GM21576 (cell line): Measurements from ENCODE around the gene DBR1.

ENCODE experiments used
- ATAC-seq: cut with Tn5 transposase; IDR thresholded peaks from one replicate; pipeline ENCODE4 v1.9.1; 2021; ENCODE audit warnings: mild to moderate bottlenecking, moderate library complexity; ENCODE audit not compliant: unreplicated experiment

Gene DBR1

GRCh38 chr3:138174421-138175131 is at the start of gene DBR1:
Gene DBR1, minus strand, starts transcription at chr3:138174921. Its CDS starts 126 bp downstream, at chr3:138174795.
- peak; percentile 93 for ATAC-seq

DNA sequence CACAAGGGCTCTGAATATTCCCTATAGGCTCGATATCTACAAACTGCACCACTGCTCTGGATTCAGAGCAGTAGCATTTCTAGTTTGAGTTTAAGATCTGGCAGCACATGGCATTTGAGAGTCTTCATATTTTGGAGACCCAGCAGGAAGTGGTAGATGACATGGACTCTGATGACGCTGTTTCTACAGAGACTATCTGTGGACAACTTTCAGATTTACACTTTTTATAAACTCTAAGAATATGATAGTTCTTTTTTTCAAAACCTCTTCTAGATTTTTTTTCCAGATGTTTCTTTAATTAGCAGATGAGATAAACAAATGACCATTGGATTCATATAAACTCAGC is 48.2 kb upstream of the DBR1 start:
- no peak for ATAC-seq

DNA sequence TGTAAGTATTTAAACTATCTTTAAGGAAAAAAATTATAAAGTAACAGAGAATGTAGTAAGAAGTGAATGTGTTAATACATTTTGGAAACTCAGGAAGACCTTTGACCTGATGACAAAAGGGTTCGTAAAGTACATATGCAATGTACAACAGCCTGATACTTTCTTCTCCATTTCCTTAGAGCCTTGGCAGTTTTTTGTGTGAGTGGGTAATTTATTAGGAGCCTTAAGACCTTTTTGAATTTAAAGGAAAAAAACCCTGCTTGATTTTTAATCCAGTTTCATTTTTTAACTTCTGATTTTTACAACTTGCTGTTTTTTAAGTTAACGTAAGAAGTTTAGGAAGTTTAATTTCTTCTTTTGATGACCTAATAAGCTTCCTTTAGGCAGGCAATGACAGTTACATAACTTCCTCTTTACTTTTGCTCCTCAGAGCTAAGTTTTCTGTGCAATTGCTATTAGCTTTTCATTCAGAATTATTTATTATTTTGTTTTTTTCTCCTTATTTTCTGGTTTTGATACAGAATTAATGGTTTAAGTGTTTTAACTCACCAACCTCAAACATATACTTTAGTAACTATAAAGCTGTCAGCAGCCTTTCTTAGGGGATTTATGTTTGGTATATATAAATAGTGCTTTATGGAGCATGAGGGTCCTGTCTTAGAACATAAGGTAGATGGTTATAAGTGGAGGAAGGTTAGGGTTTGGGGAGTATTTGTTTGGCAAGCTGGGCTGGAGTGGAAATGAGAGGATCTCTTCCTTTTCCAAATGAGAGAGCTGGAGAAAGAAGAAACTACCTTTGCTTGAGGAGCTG is 47.6 kb upstream of the DBR1 start:
- ATAC-seq = no peak

GRCh38 chr3:138220788-138221187 is 46.1 kb upstream of the DBR1 start:
- ATAC-seq = no peak

DNA sequence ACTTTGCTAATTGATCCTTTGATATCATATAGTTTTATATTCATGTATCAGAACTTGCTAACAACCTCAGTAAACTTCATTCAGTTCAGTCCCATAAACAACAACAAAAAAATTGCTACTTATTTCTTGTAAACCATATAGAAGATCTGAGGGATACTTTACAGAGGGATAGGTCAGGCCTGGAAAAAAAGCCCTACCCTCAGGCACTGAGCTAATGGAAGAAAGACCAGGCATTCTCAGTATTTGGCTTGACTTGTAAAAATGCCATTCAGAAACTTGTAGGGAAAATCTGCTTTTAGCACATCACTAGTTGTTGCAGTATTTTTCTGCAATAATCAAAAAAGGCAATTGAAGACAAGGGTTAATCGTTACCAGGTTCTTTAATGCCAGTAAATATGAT is 45.5 kb upstream of the DBR1 start:
- no peak for ATAC-seq

- ATAC-seq = no peak
Observed at GRCh38 chr3:138219255-138219654, 44.5 kb upstream of the DBR1 start.

- no peak for ATAC-seq
Observed at GRCh38 chr3:138213398-138214085, 38.8 kb upstream of the DBR1 start.

- no peak for ATAC-seq
Observed at GRCh38 chr3:138210528-138210927, 35.8 kb upstream of the DBR1 start.

- ATAC-seq = no peak
Observed at GRCh38 chr3:138206196-138206595, 31.5 kb upstream of the DBR1 start.

- no peak for ATAC-seq
Observed at GRCh38 chr3:138205527-138205926, 30.8 kb upstream of the DBR1 start.

GRCh38 chr3:138203938-138204337 is 29.2 kb upstream of the DBR1 start:
- no peak for ATAC-seq

DNA sequence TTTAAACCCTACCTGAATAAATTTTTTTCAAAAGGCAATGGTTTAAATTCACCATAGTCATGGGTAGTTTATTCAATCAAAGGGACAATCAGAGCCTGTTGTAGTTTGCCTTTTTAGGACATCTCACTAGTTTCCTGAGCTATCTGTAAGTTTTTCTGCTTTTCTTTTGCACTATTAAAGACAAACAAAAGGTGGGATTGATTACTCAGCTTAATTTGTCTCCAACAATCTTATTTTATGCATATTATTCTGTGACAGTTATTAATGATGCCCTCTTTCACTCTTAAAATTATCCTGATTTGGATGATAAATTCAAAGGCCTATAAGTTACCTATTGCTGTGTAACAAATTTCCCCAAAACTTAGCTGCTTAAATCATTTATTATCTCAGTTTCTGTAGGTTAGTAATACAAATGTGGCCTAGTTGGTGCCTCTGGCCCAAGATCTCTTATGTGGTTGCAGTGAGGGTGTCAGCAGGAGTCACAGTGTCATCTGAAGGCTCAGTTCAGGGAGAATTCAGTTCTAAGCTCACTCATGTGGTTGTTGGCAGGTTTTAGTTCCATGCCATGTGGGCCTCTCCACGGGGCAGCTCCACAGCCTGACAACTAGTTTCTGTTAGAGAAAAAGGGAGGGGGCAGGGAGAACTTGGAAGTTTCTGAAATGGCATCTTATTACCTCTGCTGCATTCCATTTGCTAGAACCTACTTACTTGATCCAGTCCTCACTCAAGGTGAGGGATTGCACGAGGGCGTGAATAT is 28.4 kb upstream of the DBR1 start:
- no peak for ATAC-seq

- no peak for ATAC-seq
Observed at GRCh38 chr3:138200424-138200823, 25.7 kb upstream of the DBR1 start.

DNA sequence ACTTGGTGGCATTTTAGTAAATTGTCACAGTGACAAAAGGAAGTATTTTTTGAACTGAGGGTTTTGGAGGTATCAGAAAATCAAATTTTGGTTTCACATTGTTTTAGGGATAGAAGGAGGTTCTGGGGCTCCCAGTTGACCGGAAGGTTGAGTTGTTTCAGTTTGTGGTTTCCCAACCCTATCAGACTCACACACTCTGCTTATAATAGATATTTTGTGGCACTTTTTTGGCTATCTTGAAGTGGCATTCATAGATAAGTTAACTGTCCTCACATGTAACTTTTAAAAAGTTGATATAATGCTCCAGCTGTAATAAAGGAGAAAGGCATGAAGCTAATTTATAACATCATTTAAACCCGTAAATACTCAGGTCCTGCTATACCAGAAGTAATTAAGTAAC is 25.1 kb upstream of the DBR1 start:
- ATAC-seq = no peak

- ATAC-seq = no peak
Observed at GRCh38 chr3:138197524-138197923, 22.8 kb upstream of the DBR1 start.

DNA sequence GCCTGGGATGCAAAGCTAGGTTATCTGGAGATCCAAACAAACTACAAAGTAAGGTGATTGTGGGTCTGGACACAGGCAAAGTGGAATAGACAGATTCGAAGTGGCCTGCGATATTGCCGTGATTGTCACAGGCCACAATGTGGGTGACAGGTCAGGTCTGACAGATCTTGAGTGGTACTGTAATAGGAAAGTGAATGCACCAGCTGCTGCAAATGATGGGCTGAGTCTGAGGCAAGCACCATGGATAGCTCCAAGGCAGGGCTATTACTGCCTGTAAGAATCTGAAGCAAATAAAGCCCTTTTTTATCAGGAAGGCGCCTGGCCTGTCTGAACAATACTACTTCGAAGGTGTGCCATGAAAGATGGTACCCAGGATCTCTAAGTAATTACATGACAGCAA is 22.3 kb upstream of the DBR1 start:
- no peak for ATAC-seq

DNA sequence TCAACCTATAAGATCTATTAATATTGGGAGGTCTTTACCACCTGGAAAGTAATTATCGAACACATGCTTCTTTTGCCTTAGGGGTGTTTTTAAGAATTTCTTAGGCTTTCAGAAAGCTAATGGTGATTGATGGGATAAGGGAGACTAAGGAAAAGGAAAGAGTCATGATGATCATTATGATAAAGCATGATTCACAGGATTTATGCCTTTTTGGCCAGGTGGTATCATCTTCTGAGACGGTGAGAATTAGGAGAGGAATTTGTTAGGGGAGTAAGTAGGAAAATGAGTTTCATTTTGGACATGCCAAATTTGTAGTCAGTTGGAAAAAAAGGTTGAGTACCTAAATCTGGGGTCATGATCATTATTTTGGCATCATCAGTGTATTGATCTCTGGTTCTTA is 21.3 kb upstream of the DBR1 start:
- no peak for ATAC-seq

- ATAC-seq = no peak
Observed at GRCh38 chr3:138195481-138195880, 20.8 kb upstream of the DBR1 start.

DNA sequence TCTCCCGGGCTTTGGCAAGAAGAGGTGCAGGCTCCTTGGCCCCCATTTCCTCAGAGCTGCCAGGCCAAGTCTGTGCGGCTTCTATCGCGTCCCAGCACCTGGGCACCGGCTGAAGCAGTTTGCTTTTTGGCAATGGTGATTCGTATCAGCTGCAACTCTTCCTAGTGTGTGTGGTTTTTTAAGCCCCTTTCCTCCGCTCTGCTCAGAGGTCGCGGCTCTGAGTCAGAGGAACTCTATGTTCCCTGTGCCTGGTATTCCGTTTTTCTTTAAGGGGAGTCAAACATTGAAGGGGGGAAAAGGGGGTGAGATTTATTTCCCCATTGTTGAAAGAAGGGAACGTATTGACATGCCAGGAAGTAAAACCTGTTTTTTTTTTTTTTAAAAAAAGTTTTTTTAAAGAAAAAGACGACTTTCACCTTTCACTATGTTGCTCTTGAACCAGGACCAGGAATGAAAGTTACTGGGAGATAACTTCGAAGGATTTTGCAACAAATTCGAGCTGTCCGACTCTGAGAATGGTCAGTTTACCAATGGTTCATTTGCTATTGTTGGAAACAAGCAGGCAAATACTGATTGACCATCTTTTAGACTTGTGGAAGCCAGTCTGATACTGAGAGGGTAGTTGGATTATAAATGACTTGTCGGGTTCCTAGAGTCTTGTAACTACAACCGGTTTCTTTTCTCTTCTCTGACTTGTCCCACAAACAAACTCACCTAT is 13.5 kb upstream of the DBR1 start:
- ATAC-seq = no peak

GRCh38 chr3:138187296-138188012 is 12.7 kb upstream of the DBR1 start, which contains the start of gene ARMC8:
Gene ARMC8, plus strand, starts transcription at chr3:138187301. Its CDS starts 254 bp downstream, at chr3:138187555.
- peak; percentile 56 for ATAC-seq
